ENCODE results near the gene CRACR2B. TPM values are rescaled to one million over a fixed set of nuclear protein-coding genes. Genes with fewer than 3 reads are reported as not detected.

CRACR2B gene
- total RNA-seq, 1 donor from 2014 or later: 8.7 TPM

DNA sequence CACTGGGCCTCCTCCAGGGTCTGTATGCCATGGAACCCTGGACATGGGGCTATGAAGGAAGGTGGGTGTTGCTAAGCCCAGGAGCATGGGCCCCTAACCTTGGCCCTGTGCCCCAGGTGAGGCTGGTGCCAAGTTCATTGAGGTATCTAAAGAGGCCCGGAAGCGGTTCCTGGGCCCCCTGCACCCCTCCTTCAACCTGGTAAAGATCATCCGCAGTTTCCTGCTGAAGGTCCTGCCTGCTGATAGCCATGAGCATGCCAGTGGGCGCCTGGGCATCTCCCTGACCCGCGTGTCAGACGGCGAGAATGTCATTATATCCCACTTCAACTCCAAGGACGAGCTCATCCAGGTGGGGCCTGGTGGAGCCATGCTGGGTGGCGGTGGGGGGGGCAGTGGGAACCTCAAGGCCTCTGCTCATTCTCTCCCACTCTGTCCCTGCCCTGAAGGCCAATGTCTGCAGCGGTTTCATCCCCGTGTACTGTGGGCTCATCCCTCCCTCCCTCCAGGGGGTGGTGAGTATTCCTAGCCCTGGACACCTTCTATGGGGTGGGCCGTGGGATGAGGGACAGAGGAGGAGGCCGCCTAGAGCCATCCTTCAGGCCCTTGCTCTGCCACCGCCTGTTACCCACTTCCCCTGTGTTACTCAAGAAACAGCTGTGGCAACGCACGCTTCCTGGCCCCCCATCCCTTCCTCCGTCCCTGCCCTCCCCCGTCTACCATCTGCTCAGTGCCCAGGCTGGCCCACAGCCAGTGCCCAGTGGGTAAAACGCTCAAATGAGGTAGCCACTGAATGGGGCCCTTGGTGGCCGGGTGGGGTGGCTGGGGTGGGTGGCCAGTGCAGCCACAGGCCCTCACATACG is 6.0 kb upstream of the CRACR2B start:
- intact Hi-C loops (cut with DNase I): no loop called here
- peak; percentile 72 for DNase-seq (ENCODE audit: low spot score)
- peak; percentile 1 for ATAC-seq

DNA sequence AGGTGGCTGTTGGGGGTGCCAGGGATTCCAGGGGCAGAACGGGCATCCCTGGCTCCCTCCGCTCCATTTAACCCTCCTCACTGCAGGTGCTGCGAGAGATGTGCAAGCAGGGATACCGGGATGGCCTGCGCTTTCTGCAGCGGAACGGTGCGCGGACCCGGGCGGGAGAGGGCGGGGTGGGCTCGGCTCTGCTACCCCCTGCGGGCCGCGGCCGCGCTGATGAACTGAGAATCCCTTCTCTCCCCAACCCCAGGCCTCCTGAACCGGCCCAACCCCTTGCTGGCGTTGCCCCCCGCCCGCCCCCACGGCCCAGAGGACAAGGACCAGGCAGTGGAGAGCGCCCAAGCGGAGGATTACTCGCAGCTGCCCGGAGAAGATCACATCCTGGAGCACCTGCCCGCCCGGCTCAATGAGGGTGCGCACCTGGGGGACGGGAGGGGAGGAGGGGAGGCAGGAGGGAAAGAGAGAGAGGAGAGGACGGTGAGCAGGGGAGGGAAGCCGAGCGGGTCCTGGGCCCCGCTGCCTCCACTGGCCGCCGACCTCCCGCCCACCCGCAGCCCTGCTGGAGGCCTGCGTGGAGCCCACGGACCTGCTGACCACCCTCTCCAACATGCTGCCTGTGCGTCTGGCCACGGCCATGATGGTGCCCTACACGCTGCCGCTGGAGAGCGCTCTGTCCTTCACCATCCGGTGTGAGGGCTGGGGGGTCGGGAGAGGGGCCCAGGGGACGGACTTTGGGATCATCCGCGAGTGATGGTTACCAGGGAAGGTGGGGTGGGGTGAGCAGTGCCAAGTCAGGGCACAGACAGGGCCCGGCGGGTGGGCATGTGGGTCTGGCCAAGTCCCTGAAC is 4.1 kb upstream of the CRACR2B start:
- intact Hi-C loops (cut with DNase I): no loop called here
- ATAC-seq: no peak
- no peak for DNase-seq (ENCODE audit: low spot score)

DNA sequence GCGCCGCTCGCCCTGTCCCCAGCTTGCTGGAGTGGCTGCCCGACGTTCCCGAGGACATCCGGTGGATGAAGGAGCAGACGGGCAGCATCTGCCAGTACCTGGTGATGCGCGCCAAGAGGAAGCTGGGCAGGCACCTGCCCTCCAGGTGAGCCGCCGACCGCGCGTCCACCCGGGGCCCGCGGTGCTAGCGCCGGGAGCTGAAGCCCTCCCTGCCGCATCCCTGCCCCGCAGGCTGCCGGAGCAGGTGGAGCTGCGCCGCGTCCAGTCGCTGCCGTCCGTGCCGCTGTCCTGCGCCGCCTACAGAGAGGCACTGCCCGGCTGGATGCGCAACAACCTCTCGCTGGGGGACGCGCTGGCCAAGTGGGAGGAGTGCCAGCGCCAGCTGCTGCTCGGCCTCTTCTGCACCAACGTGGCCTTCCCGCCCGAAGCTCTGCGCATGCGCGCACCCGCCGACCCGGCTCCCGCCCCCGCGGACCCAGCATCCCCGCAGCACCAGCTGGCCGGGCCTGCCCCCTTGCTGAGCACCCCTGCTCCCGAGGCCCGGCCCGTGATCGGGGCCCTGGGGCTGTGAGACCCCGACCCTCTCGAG is 3.3 kb upstream of the CRACR2B start:
- intact Hi-C loops (cut with DNase I): no loop called here
- DNase-seq (ENCODE audit: low spot score): no peak
- no peak for ATAC-seq

DNA sequence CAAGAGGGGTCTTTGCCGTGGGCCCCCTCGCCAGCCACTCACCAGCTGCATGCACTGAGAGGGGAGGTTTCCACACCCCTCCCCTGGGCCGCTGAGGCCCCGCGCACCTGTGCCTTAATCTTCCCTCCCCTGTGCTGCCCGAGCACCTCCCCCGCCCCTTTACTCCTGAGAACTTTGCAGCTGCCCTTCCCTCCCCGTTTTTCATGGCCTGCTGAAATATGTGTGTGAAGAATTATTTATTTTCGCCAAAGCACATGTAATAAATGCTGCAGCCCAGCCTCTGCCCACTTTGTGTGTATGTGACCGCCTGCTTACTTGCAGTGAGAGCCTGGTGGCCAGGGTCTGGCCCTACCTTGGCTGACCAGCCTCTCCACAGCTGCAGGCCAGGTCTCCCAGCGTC is 2.8 kb upstream of the CRACR2B start:
- DNase-seq (ENCODE audit: low spot score): no peak
- intact Hi-C loops (cut with DNase I): no loop called here
- ATAC-seq: no peak

DNA sequence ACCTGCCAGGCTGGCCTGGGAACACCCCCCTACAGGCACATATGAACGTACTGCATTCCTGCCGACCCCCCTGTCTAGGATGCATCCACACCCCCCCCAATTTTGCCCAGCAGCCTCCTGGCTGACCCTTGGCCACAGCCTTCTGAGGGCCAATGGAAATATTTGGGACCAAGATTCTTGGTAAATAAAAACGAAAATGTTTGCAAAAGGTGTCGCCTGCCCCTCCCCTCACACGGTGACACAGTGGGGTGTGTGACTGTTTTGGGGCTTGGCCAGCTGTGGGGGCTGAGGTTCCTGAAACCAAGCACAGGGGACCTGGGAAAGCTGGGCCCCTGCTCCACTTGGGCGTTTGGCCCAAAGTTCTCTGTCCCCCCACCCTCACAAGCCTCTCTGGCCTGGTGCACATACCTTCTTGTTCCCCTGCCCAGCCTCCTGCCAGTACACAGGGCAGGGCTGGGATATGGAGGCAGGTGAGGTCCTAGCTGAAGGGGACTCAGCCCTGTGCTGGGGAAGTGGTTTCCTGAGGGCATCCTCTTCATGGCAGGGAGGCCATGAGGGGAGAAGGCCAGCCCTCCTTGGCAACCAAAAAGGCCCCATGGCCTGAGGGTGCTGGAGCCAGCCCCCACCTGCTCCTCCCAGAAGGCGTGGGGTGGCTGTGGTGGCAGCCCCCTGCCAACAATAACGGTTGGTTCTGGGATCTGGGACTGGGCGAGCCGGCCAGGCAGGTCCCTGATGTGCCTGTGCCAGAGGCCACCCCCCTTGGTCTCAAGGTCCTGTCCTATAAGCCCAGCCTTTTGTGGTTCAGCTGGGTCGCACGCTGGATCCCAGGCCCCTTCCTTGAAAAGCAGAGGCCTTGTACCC is 2.1 kb upstream of the CRACR2B start:
- DNase-seq (ENCODE audit: low spot score) (no peak), ATAC-seq (no peak)
- intact Hi-C loops (cut with DNase I): no loop called here

DNA sequence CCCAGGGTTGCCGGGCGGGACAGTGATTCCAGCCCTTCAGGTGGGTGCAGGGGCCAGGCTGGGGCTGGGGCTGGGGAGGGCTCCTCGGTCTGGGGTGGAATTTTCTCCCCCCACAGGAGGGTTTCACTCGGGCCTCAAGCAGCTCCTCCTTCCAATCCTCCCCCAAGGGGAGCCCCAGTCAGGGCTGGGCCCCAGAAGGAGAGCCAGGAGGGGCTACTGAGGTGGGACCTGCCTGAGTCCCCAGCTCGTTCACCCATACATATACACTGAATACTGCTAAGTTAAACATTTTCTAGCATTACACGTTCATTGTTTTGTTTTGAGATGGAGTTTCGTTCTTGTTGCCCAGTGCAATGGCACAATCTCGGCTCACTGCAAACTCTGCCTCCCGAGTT is 1.5 kb upstream of the CRACR2B start:
- intact Hi-C loops (cut with DNase I): no loop called here
- DNase-seq (ENCODE audit: low spot score) (no peak), ATAC-seq (no peak)

DNA sequence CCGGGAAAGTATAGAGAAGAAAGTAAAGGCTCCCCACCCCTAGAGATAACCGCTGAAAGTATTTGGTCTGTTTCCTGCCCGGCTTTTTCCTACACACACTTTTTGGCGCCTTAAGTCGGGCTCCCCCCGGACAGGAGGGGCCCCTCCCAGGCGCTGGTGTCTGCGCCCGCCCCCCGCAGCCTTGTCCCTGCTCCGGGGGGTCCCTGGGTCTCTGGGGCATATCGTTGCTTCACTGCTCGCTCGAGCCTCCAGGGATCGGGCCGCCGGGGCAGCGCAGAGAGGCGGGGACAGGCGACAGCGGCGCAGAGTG is 928 bp upstream of the CRACR2B start:
- ATAC-seq (no peak), DNase-seq (ENCODE audit: low spot score) (no peak)
- intact Hi-C loops (cut with DNase I): no loop called here

DNA sequence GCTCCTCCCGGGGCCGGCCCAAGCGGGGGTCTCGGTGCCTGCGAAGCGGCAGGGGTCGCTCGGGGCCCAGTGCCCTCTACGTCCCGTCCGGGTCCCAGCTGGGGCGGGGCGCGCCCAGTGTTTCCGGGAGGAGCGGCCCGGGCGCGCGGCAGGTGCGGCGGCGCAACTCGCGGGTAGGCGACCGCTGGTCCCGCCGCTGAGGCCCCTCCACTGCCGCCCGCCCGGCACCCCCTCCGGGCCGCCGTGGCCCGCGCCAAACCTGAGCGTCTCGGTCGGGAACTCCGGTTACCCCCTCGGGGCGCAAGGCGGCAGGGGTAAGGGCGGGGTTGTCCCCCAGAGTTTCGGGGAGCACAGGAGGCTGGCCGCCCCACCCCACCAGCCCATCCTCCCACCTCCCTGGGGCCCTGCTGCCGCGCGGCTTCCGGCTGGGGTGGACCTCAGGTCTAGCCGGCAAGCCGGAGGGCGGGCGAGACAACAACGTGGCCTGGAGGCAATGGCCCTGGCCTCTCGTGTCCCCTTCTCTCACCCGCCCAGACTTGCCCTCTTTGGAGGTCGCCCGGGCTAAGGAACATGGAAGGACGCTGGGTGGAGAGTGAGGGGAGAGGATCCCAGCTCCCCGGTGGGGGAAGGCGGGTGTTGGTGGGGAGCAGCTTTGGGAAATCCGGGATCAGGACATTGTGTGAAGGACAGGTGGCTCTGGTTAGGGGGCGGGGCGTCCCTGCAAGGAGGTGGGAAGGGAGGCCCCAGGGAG is 398 bp upstream of the CRACR2B start:
- ATAC-seq (no peak), DNase-seq (ENCODE audit: low spot score) (no peak)

DNA sequence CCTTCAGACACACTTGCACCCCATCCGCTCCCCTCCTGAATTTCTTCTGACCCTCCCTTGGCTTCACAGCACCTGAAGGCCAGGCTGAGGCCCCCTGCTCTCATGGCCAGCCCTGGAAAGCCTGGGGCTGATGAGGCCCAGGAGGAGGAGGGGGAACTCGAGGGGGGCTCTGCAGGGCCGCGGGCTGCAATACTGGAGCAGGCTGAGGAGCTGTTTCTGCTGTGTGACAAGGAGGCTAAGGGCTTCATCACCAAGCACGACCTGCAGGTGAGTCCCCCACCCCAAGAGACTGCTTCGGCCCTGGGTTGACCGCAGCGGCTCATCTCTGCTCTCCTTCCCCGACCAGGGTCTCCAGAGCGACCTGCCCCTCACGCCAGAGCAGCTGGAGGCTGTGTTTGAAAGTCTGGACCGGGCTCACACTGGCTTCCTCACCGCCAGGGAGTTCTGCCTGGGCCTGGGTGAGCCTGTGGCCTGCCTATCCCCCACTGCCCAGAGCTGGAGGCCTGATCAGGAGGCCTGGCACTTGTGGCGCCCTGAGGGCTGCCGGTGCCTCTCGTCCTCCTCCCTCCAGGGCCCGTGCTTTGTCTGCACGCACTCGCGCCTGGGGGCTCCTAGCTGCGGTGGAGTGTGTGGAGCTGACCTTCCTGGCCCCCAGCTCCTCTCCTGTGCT is 922 bp downstream of the CRACR2B start:
- ATAC-seq (no peak), DNase-seq (ENCODE audit: low spot score) (no peak)
- intact Hi-C loops (cut with DNase I): no loop called here

More for the DNA sequence above, 398 bp upstream of the CRACR2B start:
- intact Hi-C loops (cut with DNase I): no loop called here

DNA sequence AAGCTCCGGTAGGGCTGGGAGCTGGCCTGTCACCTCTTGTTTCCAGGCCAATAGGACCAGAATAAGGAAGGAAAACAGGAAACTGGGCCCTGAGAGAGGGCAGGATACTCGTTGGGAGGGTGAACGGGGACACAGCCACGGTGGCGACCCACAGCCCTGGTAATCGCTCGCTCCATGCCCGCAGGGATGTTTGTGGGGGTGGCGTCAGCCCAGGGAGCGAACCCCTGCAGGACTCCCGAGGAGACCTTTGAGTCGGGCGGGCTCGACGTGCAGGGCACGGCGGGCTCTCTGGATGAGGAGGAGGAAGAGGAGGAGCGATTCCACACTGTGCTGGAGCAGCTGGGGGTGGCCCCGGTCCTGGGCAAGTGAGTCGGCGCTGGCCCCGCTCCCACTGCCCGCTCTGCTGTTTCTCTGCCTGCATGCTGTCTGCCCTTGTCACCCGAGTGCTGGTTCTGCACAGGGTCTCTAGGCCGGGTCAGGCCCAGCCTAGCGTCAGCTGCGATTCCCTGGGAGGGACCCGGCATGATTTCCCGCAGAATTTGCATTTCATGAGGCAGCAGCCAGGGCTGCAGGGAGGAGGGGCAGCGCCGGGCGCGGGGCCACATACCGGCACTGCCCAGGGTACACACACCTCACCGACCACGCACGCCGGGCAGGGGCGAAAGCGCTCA is 1.6 kb downstream of the CRACR2B start:
- intact Hi-C loops (cut with DNase I): no loop called here
- no peak for DNase-seq (ENCODE audit: low spot score)
- no peak for ATAC-seq

DNA sequence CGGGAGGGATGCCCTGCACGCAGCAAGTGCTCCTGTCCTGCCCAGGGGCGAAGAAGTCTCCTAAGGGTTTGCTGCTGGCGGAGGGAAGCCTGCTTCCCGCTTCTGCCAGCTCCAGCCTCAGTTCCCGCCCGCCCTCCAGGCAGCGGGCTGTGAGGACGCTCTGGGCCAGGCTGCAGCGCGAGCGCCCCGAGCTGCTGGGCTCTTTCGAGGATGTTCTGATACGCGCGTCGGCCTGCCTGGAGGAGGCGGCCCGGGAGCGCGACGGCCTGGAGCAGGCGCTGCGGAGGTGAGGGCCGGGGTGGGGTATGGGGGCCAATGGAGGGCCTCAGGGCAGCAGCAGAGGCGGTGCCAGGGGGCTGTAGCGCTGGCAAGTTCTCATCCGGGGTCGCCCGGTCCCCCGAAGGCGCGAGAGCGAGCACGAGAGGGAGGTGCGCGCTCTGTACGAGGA is 2.2 kb downstream of the CRACR2B start:
- DNase-seq (ENCODE audit: low spot score) (no peak), ATAC-seq (no peak)
- intact Hi-C loops (cut with DNase I): loop anchor here (10.0 kb wide), 1 partner anchor 1485 kb away; no protein-coding TSS in a partner anchor

DNA sequence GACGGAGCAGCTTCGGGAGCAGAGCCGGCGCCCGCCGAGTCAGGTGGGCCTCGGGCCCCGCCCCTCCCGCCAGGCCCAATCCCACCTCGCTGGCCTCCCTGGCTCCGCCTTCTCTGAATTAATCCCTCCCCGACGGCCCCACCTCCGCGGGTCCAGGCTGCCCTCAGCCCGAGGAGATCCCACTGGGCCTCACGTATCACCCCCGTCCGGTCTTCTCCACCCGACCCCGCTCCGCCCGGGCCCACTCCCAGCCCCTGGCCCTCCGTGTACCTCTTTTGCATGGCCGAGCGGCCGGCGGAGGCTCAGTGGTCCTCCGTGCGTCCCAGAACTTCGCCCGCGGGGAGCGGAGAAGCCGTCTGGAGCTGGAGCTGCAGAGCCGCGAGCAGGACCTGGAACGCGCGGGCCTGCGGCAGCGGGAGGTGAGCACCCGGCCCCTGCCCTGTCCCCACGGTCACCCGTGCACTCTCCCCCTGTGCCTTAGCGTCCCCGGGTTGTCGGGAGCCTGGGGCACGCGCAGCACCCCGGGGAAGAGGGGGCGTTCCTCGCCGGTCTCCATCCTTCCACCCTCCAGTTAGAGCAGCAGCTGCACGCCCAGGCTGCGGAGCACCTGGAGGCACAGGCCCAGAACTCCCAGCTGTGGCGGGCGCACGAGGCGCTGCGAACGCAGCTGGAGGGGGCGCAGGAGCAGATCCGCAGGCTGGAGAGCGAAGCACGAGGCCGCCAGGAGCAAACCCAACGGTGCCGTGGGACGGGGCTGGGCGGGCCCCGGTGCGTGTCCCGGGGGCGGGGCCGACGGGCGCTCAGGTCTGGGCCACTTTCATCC is 2.8 kb downstream of the CRACR2B start:
- ATAC-seq (peak; percentile 60), DNase-seq (ENCODE audit: low spot score) (peak; percentile 86)
- intact Hi-C loops (cut with DNase I): loop anchor here (10.0 kb wide), 1 partner anchor 1484 kb away; no protein-coding TSS in a partner anchor

DNA sequence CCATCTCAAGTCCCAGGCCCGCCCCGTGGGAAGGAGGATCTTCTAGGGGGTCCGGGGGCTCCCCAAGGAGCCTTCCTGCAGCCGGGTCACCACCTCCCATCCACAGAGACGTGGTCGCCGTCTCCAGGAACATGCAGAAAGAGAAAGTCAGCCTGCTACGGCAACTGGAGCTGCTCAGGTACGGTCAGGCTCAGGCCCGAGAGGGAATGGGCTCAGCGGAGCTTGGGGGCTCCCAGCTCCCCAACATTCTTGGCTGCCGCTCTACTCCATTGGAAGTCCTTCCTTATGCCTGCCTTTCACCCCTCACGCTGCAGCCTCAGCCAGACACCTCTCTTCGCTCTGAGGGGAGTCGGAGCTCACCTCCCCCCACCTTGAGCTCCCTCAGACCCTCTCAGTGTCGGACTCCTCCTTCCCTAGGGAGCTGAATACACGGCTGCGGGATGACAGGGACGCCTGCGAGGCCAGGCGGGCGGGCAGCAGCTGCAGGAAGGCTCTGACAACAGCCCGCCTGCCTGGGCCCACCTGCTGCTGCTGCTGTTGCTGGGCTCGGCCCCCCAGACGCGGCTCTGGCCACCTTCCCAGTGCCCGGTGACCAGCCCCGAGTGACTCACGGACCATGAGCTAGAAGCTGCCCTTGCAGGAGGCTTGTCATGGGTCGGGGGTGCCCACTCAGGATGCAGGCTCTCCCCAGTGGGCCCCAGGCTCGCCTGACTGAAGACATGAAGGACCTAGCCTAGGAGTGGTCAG is 3.6 kb downstream of the CRACR2B start:
- intact Hi-C loops (cut with DNase I): loop anchor here (10.0 kb wide), 1 partner anchor 1484 kb away; no protein-coding TSS in a partner anchor
- no peak for DNase-seq (ENCODE audit: low spot score)
- ATAC-seq: no peak

DNA sequence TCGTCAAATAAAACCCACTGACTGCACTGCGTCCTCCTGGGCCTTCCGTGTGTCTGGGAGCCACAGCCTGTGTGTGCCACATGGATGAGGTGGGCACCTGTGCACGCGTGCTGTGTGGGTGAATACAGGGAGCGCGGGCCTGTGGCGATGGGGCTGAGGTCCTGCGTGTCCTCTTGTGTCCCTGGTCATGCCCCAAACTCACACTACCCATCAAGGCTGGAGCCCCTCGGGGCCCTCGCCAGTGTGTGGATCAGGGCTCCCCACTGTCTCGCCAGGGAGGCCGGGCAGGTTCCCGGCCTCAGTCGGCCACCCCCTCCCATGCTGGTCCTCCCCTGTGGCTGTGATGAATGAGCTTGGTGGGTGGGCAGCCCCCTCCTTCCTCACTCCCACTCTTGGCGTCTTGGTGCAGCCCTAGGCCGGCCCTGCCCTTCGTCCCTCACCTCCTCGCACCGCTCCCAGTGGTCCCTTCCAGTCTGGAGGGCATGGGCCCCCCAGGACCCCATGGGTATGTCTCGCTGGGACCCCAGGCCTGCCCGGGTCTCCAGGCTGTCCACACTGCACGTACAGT is 4.3 kb downstream of the CRACR2B start:
- no peak for DNase-seq (ENCODE audit: low spot score)
- intact Hi-C loops (cut with DNase I): loop anchor here (10.0 kb wide), 1 partner anchor 1483 kb away; no protein-coding TSS in a partner anchor

DNA sequence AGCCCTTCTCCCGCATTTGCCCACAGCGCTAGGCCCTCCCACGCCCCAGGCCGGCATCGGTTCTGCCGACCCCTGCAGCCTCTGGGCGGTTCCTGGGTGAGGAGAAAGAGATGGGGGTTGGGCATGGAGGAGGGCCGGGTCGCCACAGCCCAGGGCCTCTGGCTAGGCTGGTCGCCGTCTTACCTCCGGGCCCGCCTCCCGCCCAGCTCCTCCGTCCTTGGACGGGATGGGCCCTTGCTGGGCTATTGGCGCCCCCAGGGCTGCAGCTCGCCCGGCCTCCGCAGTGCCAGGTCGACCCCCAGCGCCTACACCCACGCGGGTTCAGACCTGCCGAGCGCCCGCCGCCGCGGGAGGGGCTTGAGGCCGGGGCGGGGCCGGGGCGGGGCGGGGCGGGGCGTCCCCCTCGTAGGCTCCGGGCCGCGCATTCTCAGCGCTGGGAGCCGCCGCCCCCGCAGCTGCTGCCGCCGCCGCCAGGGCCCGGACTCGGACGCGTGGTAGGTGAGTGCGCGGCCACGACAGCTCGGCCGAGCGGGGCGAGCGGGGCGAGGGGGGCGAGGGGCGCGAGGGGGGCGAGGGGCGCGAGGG is 4.9 kb downstream of the CRACR2B start, which contains the start of gene CD151:
Gene CD151, plus strand, starts transcription at position 424 of the 585 bp plus-strand sequence. CDS start 3,118 bp downstream, outside the sequence.
- ATAC-seq (peak; percentile 6), DNase-seq (ENCODE audit: low spot score) (no peak)
- intact Hi-C loops (cut with DNase I): loop anchor here (10.0 kb wide), 1 partner anchor 1482 kb away; no protein-coding TSS in a partner anchor

More for the DNA sequence above, 4.3 kb downstream of the CRACR2B start:
- ATAC-seq: no peak

Measured in sciatic nerve (tissue), 2 donors.